Renal cortical epithelial cell (primary cell): ENCODE measurements around the gene PDK2. TPM values are rescaled to one million over a fixed set of nuclear protein-coding genes. Genes with fewer than 3 reads are reported as not detected.
A peak's percentile ranks its signal among the peaks of the same experiment; 100 is the strongest.

Experiments used
- DNase-seq: peaks from one replicate; pipeline ENCODE4 v3.0.0-alpha.2; 2011; ENCODE audit warnings: low read depth
- total RNA-seq: library from RNA; depleted of rRNA; stranded (reverse); fragments of >200 nt; gene quantifications from 2 replicates; pipeline ENCODE4 v1.2.3, GENCODE V29; 2014

The PDK2 gene
- total RNA-seq, 1 donor from 2014 or later: 37.9 TPM

DNA sequence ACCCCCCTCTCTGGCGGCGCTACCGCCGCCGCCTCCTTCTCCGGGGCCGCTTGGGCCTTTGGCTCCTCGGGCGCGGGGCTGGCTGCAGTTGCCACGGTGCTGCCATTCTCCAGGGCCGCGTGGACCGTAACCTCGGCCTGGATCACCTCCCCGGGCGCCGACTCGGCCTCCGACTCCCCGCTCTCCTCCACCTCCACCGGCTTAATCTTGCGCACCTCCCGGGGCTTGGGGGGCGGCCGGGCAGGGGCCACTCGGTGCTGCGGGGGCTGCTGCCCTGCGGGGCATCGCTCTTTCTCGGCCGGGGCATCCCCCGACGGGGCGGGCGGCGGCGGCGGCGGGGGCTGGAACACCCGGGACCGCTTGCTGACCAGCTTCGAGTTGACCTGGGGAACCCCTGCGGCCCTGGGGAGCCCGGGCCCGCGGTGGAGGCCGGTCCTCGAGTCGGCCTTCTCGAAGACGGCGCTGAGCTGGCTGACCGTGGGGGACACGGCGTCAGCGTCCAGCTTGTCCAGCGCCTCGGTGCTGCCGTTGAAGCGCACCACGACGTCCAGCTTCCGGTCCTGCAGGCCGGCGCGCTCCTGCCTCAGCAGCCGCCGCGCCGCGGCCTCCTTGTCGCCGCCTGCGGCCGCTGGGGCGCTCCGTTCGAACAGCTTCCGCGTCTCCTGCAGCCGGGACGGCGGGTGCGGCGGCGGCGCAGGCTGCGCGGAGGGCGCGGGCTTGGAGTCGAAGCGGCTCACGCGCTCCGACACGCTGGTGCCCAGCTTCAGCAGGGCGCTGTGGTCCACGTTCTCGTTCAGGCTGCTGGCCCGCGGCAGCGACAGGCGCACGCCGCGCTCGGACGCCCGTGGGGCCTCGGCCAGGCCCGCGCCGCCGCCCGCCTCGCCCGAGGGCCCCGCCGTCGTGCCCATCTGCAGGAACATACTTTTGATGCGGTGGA, 54.5 kb downstream of the PDK2 start:
- no peak for DNase-seq

DNA sequence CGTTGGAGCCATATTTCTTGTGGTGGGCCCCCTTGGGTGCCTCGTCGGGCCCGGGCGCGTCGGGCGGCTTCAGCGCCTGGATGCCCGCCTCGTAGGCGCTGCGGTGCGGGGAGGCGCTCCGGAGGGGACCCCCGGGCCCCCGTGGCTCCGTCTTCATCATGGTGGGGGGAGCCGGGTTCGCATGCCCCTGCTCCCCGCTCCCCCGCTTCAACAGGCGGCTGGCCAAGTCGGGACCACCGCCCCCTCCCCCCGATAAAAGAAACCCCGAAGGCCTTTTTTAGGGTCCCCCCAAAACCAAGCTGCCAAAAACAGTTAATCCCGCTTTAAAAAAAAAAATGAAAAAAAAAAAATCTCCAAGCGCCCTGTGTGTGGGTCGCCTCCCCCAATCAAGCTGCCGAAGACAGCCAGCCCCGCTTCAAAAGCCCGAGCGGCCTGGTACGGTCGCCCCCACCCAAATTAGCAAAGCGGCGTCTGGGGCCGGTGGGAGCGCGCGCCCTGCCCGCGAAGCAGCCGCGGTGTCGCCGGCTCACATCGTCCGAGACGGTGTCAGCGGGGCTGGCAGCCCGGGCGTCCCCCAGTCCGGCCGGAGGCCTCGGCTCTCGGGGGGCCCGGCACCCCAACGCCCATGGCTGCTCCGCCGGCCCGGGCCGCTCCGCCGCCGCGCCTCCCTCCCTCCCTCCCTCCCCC, 55.3 kb downstream of the PDK2 start, which contains the start of gene PPP1R9B:
Gene PPP1R9B, minus strand, starts transcription at position 324 of the 687 bp plus-strand sequence. Its CDS starts 164 bp downstream, at position 160.
- DNase-seq: no peak

GRCh38 chr17:50151041-50151936, 56.1 kb downstream of the PDK2 start:
- DNase-seq: peak; percentile 70

DNA sequence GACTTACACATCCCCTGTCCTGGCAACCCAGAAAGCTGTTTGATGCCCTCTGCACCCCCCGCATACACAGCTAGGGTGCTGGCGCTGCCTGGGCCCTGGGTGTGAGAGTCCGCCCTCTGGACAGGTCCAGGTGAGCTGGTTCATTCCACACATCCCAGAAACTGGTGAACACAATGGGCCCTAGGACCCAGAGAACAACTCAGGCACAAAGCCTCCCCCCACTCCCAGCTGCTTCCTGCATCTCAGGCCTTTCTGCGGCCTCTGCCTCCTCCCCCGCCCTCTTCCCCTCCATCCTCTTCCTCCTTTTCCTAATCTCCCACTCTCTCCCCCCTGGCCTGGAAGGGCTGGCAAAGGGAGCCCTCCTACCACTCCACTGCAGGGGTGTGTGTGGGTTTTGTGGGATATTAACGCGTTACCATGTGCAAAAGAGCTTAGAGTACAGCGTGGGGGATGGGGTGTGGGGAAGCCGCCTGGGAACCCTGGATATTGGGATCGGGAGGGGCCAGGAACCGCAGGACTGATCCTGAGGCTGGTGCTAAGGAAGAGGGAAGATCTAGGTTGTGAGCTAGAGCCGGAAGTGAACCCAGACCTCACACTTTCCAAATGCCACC, 56.9 kb downstream of the PDK2 start:
- DNase-seq: peak; percentile 85

GRCh38 chr17:50152736-50153135, 57.6 kb downstream of the PDK2 start:
- DNase-seq: no peak

- no peak for DNase-seq
Measured at GRCh38 chr17:50153650-50154575, 58.8 kb downstream of the PDK2 start.

- DNase-seq: no peak
Measured at GRCh38 chr17:50154604-50155003, 59.5 kb downstream of the PDK2 start.

DNA sequence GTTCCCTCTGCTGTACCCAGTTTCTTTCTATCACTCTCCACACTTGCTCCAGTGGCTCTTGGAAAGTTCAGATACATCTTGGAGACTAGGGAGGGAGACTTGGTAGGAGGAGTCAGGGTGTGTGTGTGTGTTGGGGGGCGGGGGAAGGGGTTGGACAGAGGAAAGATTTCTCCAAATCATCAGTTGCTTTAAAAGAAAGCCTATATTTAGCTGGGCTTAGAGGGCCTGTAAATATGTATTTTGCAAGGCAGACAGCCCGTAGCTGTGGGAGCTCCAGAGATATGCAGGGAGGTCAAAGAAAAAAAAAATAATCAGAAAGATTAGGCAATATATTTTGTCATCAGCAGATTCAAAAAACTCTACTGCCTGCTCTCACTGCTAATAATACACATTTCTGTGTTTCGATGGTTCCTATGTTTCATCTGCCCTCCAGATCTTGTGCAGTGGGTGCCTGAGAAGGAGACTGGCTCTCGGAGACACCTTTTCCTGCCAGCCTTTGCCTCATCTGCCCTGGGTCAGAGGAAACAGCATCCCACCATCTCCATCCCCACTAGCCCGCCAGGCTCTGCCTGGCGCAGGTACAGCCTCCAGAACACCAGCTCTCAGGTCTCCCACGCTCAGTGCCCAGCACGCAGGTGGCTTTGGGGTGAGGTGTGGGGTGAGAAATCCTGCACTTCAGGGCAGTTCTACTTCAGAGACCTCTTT, 60.1 kb downstream of the PDK2 start:
- DNase-seq: no peak

DNA sequence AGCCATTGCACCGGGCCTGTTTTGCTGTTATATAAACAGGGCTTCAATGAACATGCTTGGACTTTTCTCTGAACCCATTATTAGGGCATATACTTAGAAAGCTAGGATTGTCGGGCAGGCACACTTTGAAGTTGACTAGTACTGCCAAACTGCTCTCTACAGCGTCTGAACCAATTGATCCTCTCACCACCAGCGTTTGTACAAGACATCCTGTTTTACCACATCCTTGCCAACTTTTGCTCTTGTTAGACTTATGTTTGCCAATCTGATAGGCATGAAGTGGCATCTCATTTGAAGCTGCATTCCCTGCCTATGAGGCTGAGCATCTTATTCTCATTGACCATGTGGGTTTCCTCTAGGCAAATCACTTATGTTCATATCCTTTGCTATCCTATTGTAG, 62.7 kb downstream of the PDK2 start:
- DNase-seq: no peak

GRCh38 chr17:50161023-50161910, 66.1 kb downstream of the PDK2 start:
- peak; percentile 54 for DNase-seq

Other genes starting within 250 kb of the PDK2 start
- gene TAC4, start 247.3 kb upstream of the PDK2 start, total RNA-seq: not detected in 2 replicates
- 0.25 TPM in 1 of 2 replicates, not detected in the other for gene DLX4, start 126.2 kb upstream of the PDK2 start, total RNA-seq
- not detected in 2 replicates for gene DLX3, start 100.1 kb upstream of the PDK2 start, total RNA-seq
- 882 and 1,202 TPM in 2 replicates for gene ITGA3, start 39.2 kb upstream of the PDK2 start, total RNA-seq
- 1.2 and 2.3 TPM in 2 replicates for gene SAMD14, start 34.8 kb downstream of the PDK2 start, total RNA-seq
- gene PPP1R9B, start 55.3 kb downstream of the PDK2 start, total RNA-seq: 15.8 and 39.9 TPM in 2 replicates
- gene SGCA, start 70.7 kb downstream of the PDK2 start, total RNA-seq: not detected in 2 replicates
- 65.6 and 141 TPM in 2 replicates for gene COL1A1, start 106.3 kb downstream of the PDK2 start, total RNA-seq
- 0.87 and 2.3 TPM in 2 replicates for gene TMEM92, start 179.1 kb downstream of the PDK2 start, total RNA-seq